GM10266 (cell line): ENCODE data around the gene DKC1.

Experiments used
- DNase-seq: peaks from one replicate; pipeline ENCODE4 v3.0.0; 2012; ENCODE audit errors: extremely low spot score
- CTCF ChIP-seq: IDR thresholded peaks from 2 replicates; pipeline ENCODE4 v1.5.1; 2012; ENCODE audit warnings: mild to moderate bottlenecking, low read depth; ENCODE audit not compliant: control insufficient read depth, insufficient read depth; ENCODE audit errors: missing control alignments

Gene DKC1

DNA sequence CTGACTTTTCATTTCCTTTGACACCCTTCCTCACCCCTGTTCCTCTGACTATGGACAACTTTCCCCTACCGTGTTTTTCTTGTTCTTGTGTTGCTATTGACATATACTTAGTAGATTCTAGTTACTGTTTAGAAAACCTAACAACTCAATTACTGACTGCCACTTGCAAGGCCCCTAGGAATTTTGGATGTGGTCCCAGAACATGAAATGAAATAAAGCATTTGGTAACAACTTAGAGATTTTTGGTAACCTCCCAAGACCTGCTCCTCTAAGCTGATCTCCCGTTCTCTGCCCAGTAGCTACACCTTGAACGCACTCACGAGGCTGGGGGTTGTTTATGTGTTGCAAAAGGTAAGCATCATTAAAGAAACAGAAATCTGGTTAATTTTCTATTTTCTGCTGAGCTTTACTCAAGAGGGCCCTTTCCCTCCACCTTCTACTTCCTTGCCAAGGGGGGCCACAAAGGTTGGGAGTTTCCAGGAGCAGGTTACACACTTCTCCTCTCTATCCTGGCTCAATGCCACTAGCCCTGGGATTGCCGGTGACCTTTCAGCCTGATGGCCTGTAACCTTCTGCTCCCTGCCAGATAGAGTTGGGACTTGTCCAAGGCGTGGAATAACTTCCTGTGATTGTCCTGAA is 32.3 kb upstream of the DKC1 start:
- DNase-seq: no peak
- TF ChIP-seq CTCF: no peak

GRCh38 chrX:154731184-154731583 is 31.5 kb upstream of the DKC1 start:
- no peak for TF ChIP-seq CTCF

DNA sequence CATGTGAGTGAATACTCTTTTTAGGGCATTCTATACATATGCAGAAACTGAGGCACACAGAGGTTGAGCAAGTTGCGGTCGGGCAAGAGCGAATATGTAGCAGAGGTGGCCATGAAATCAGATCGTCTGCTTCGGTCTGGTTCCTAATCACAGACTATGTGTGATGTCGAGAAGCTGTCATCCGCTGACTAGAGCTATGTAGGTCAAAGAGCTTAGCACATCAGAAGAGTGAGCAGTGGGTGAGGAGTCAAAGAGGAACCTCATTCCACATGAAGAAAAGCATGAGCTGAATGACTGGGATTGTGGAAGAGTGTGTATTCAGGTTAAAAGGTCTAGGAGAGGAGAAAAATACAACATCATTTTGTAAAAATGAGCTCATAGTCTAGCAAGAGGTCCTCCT is 30.8 kb upstream of the DKC1 start:
- TF ChIP-seq CTCF: no peak
- no peak for DNase-seq

More at GRCh38 chrX:154731184-154731583, 31.5 kb upstream of the DKC1 start:
- no peak for DNase-seq

GRCh38 chrX:154732421-154733065 is 30.1 kb upstream of the DKC1 start:
- DNase-seq: no peak
- TF ChIP-seq CTCF: no peak

DNA sequence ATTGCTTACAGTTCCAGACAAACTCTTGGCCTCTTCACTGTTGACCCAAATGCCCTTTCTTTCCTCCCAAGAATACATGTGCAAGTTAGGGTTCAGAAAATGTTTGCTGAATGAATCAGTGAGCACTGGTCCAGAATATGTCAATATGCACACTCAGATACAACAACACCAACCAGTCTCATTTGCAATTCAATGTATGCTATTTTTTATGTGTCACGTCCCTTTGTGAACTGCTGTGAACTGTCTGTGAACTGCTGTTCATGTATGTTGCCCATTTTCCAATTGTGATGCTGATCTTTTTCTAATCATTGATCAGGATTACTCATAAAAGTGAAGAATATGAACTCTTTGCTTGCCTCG is 29.6 kb upstream of the DKC1 start:
- DNase-seq: no peak
- TF ChIP-seq CTCF: no peak

DNA sequence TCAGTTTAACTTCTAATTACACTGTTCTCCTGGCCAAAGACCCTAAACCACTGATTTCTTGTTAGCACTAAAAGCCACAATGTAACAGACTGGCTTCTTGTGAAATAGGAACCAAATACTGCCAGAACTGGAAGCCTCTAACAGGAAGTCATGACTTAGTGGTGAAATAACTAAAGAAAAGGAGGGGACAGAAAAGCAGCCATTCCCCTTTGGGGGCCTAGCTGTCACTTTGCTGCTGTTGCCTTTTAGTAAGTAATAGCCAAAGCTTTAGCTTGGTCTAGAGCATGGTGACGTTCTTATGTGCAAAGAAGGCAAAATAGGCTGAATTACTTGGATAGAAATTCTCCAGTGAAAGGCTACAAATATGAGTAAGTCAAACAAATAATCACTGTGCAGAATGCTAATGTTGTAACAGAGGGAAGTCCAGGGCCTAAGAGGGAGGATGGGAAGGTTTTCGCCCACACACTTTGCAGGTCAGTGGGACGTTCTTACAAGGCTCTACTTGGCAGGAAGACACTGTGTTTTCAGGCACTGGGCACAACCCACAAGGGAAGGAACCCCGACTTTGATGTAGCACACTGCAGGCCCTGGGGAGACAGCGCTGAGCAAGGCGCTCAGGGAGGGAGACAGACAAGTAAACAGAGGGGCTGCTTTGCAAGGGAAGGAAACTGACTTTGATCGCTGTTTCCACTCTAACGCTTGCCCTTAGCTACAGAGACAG is 28.4 kb upstream of the DKC1 start:
- TF ChIP-seq CTCF: no peak
- no peak for DNase-seq

DNA sequence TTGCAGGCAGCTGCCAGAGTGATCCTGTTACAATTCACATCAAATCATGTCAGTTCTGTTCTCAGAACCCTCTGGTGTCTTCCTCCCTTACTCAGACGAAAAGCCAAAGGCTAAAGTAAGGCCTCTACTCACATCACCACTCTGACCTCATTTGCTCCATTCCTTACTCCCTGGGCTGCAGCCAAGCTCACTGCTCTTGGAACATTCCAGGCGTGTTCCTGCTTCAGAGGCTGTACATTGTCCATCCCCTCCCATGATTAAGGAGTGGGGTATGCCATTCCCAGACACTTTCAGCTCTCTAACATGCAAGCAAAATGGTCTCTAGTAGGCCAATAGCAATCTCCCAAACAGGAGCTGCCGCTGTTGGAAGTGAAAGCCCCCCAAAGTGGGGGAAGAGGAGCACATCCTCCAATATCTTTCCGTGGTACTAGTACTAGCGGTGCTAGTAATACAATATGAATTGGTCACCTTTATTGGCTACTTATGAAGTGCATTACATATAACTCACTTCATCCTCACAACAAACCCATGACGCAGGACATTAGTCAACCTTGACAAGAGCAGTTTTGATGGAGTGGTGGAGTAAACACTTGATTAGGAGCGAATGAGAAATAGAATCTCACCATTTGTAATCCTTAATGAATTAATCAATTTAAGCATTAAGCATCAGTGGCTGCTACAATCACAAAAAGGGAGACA is 26.8 kb upstream of the DKC1 start:
- no peak for DNase-seq
- TF ChIP-seq CTCF: no peak
